K562 (cell line): ENCODE measurements around the gene CLDN5. TPM values are rescaled to one million over a fixed set of nuclear protein-coding genes. Genes with fewer than 3 reads are reported as not detected.

Source experiments
- ARHGAP35 ChIP-seq: fragments of 450-650 bp; IDR thresholded peaks from 2 replicates; pipeline ENCODE4 v1.6.1; 2018; ENCODE audit not compliant: partially characterized antibody
- CREBBP ChIP-seq: IDR thresholded peaks from one replicate; pipeline ENCODE4 v1.6.1; 2012; ENCODE audit warnings: low read depth, mild to moderate bottlenecking, control low read depth, inconsistent platforms, low read length
- EHMT2 ChIP-seq: fragments of 450-650 bp; IDR thresholded peaks from 2 replicates; pipeline ENCODE4 v1.6.1; 2018; ENCODE audit warnings: antibody characterized with exemption
- HBP1 ChIP-seq: fragments of 450-650 bp; formaldehyde crosslinking; IDR thresholded peaks from 2 replicates; pipeline ENCODE4 v1.4.0; 2022; ENCODE audit warnings: missing genetic modification characterization
- HLTF ChIP-seq: fragments of 450-650 bp; IDR thresholded peaks from 2 replicates; pipeline ENCODE4 v1.6.1; 2016
- LARP7 ChIP-seq: fragments of 450-650 bp; IDR thresholded peaks from 2 replicates; pipeline ENCODE4 v1.6.1; 2016
- ZNF407 ChIP-seq: fragments of 450-650 bp; IDR thresholded peaks from 2 replicates; pipeline ENCODE4 v1.6.1; 2016; ENCODE audit warnings: low read depth
- polyA plus RNA-seq, 8 experiments: library from polyadenylated mRNA; depleted of rRNA in 4 of 8; stranded (reverse) in 5 of 8; unstranded in 3 of 8; fragments of >200 nt; fragmentation: Nextera tagmentation in 2 of 8; fragmentation: Illumina TruSeq in 1 of 8; extraction: Ambion mirVana in 2 of 8; extraction: Trizol in 1 of 8; gene quantifications; 2 replicates each; pipeline versions ENCODE4 v1.2.1 to v1.2.3, GENCODE V29; 2011 to 2014; ENCODE audit warnings: inconsistent platforms in 1 of 8, missing spikeins in 1 of 8
- total RNA-seq, 7 experiments: library from RNA; depleted of rRNA in 6 of 7; stranded (reverse); fragments of >200 nt in 6 of 7; fragmentation: Illumina TruSeq in 2 of 7; extraction: Trizol in 2 of 7; gene quantifications; 2 replicates each; pipeline versions ENCODE4 v1.2.1 to v1.2.3, GENCODE V29; 2011 to 2021; ENCODE audit warnings: low replicate concordance in 1 of 7

The CLDN5 gene
- total and polyA plus RNA-seq, 9 of the 15 experiments (the other 6 are each of a cell fraction or from before 2014, with no cell fraction given): 0.20 TPM; not detected in 8

- TF ChIP-seq ZNF407 (0 out of 2 replicates have a peak, but pooled peaks have one; percentile 22), HLTF (peak; percentile 40; the same call in 1 of the 2 replicates), EHMT2 (0 out of 2 replicates have a peak, but pooled peaks have one; percentile 50), ARHGAP35 (peak; percentile 48), LARP7 (peak; percentile 28; the same call in 1 of the 2 replicates), HBP1 (CRISPR knock-in tag) (peak; percentile 79; the same call in 1 of the 2 replicates), CREBBP (peak; percentile 91)
These were observed 45.8 kb upstream of the CLDN5 start (continued) for GRCh38 chr22:19569976-19570375.
